Astrocyte (in vitro differentiated cells and primary cell): ENCODE results near the gene LAMA5. TPM values are rescaled to one million over a fixed set of nuclear protein-coding genes. Genes with fewer than 3 reads are reported as not detected.

Experiments
- DNase-seq: peaks from one replicate; pipeline ENCODE4 v3.0.0-alpha.2; 2010; ENCODE audit warnings: low read depth
- FAIRE-seq: peaks from 2 replicates; lab custom pipeline; 2011; peaks lifted over from hg19 to GRCh38; lab: Jason Lieb, UNC
- H2AFZ ChIP-seq: 2 replicates; pipeline ENCODE4 v1.6.0; 2012; ENCODE audit warnings: low read depth, low read length, inconsistent platforms
- H3K27ac ChIP-seq: 2 replicates; pipeline ENCODE4 v1.5.1; 2011; ENCODE audit warnings: low read depth, low read length, inconsistent platforms
- H3K27me3 ChIP-seq: 2 replicates; pipeline ENCODE4 v1.6.0; 2011; ENCODE audit warnings: low read length, inconsistent platforms; ENCODE audit not compliant: insufficient read depth
- H3K36me3 ChIP-seq: 2 replicates; pipeline ENCODE4 v1.5.1; 2011; ENCODE audit warnings: low read length, inconsistent platforms; ENCODE audit not compliant: insufficient read depth
- H3K4me1 ChIP-seq: 2 replicates; pipeline ENCODE4 v1.5.1; 2011; ENCODE audit warnings: low read length, inconsistent platforms; ENCODE audit not compliant: insufficient read depth
- H3K4me2 ChIP-seq: 2 replicates; pipeline ENCODE4 v1.6.0; 2012; ENCODE audit warnings: low read length, inconsistent platforms
- H3K4me3 ChIP-seq: 2 replicates; pipeline ENCODE4 v1.5.1; 2011; ENCODE audit warnings: low read depth, mild to moderate bottlenecking, low read length, inconsistent platforms; ENCODE audit not compliant: insufficient read depth
- H3K79me2 ChIP-seq: 2 replicates; pipeline ENCODE4 v1.6.0; 2012; ENCODE audit warnings: mild to moderate bottlenecking, low read length, inconsistent platforms; ENCODE audit not compliant: insufficient read depth
- H3K9ac ChIP-seq: 2 replicates; pipeline ENCODE4 v1.6.0; 2012; ENCODE audit warnings: mild to moderate bottlenecking, low read length, inconsistent platforms
- H3K9me3 ChIP-seq: 2 replicates; pipeline ENCODE4 v1.5.1; 2012; ENCODE audit warnings: low read depth, mild to moderate bottlenecking, low read length, inconsistent platforms; ENCODE audit not compliant: insufficient read depth
- H4K20me1 ChIP-seq: 2 replicates; pipeline ENCODE4 v1.6.0; 2012; ENCODE audit warnings: low read length, inconsistent platforms; ENCODE audit not compliant: insufficient read depth
- H3K27ac Mint-ChIP-seq: one replicate; pipeline ENCODE4 v1.8.0; 2021; ENCODE audit warnings: mild to moderate bottlenecking, mixed read lengths; ENCODE audit not compliant: unreplicated experiment
- H3K27me3 Mint-ChIP-seq: one replicate; pipeline ENCODE4 v1.8.0; 2021; ENCODE audit warnings: low read depth, mixed read lengths; ENCODE audit not compliant: unreplicated experiment
- H3K36me3 Mint-ChIP-seq: one replicate; pipeline ENCODE4 v1.8.0; 2021; ENCODE audit warnings: low read depth, mixed read lengths; ENCODE audit not compliant: unreplicated experiment
- H3K4me1 Mint-ChIP-seq: one replicate; pipeline ENCODE4 v1.8.0; 2021; ENCODE audit warnings: low read depth, mixed read lengths; ENCODE audit not compliant: unreplicated experiment
- H3K4me3 Mint-ChIP-seq: one replicate; pipeline ENCODE4 v1.8.0; 2021; ENCODE audit warnings: mild to moderate bottlenecking, moderate library complexity, mixed read lengths; ENCODE audit not compliant: unreplicated experiment
- H3K9me3 Mint-ChIP-seq: one replicate; pipeline ENCODE4 v1.8.0; 2021; ENCODE audit warnings: mild to moderate bottlenecking, mixed read lengths; ENCODE audit not compliant: unreplicated experiment
- CTCF ChIP-seq: IDR thresholded peaks from 2 replicates; pipeline ENCODE4 v1.5.1; 2011; ENCODE audit warnings: low read depth, mild to moderate bottlenecking, inconsistent platforms, low read length, moderate library complexity; ENCODE audit not compliant: insufficient read depth
- EZH2 ChIP-seq: IDR thresholded peaks from 2 replicates; pipeline ENCODE4 v1.6.1; 2012; ENCODE audit warnings: mild to moderate bottlenecking, low read length, inconsistent platforms; ENCODE audit not compliant: insufficient read depth
- total RNA-seq: library from RNA; stranded (reverse); gene quantifications from 2 replicates; pipeline ENCODE4 v1.2.1, GENCODE V29; 2021

LAMA5 gene
- total RNA-seq, 1 donor from 2014 or later = 350 TPM

GRCh38 chr20:62288535-62289105 lies 78.5 kb downstream of the LAMA5 start:
- H3K4me3 Mint-ChIP-seq = no peak overlapping the region
- TF ChIP-seq CTCF (no peak), EZH2 (no peak)
- H3K36me3 Mint-ChIP-seq = peaks cover 13% of the 10 kb centered on the region

DNA sequence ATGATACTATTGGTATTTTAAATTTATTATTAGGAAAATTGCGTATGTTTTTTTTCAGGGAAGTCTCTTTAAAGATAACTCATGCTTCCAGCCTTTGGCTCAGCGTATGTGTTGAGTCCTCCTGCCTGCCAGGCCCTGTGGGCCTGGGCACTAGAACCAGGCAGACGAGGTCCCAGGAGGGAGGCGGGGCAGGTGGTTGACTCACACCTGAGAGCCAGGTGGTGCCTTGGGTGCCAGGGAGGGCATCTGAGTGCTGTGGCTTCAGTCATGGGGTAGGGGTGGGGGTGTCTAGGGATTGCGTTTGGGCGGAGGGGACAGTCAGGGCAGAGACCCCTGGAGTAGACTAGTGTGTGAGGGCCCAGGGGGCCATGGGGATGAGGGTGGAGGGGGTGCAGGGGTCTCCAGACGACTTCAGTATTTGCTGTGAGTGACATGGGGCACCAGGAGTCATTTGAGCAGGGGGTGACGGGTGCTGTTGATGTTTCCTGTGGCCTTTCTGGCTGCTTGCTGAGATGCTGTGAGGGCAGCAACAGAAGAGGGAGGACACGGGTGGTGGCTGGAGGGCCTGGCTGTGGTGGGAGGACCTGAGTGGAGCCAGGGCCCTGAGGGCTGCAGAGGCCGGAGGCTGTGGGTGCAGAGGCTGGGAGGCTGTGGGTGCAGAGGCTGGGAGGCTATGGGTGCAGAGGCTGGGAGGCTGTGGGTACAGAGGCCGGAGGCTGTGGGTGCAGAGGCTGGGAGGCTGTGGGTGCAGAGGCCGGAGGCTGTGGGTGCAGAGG lies 79.2 kb downstream of the LAMA5 start:
- DNase-seq = no peak
- Mint-ChIP-seq H3K9me3 (no peaks in the 10 kb centered on the region), H3K4me1 (no peaks in the 10 kb centered on the region), H3K27ac (no peak overlapping the region), H3K36me3 (peaks cover 17% of the 10 kb centered on the region), H3K27me3 (no peaks in the 10 kb centered on the region), H3K4me3 (no peak overlapping the region)
- H3K27ac ChIP-seq = no peak overlapping the region
- peaks cover 9% of the 10 kb centered on the region for H3K36me3 ChIP-seq
- H3K9me3 ChIP-seq = no peaks in the 10 kb centered on the region
- H3K4me2 ChIP-seq = no peak overlapping the region
- TF ChIP-seq EZH2 (no peak), CTCF (no peak)
- H3K9ac ChIP-seq = no peak overlapping the region
- H3K27me3 ChIP-seq = no peaks in the 10 kb centered on the region
- no peak overlapping the region for H3K4me3 ChIP-seq
- H4K20me1 ChIP-seq = peaks cover 7% of the 10 kb centered on the region
- no peak overlapping the region for H2AFZ ChIP-seq
- H3K79me2 ChIP-seq = no peaks in the 10 kb centered on the region
- FAIRE-seq = no peak
- no peaks in the 10 kb centered on the region for H3K4me1 ChIP-seq

More at GRCh38 chr20:62288535-62289105, 78.5 kb downstream of the LAMA5 start:
- Mint-ChIP-seq H3K27me3 (no peaks in the 10 kb centered on the region), H3K9me3 (no peaks in the 10 kb centered on the region), H3K4me1 (no peaks in the 10 kb centered on the region), H3K27ac (no peak overlapping the region)
- peaks cover 7% of the 10 kb centered on the region for H4K20me1 ChIP-seq
- H3K9ac ChIP-seq = no peak overlapping the region
- H3K27ac ChIP-seq = no peak overlapping the region
- DNase-seq = no peak
- no peaks in the 10 kb centered on the region for H3K27me3 ChIP-seq
- FAIRE-seq = no peak
- H3K4me2 ChIP-seq = no peak overlapping the region
- no peaks in the 10 kb centered on the region for H3K79me2 ChIP-seq
- no peaks in the 10 kb centered on the region for H3K4me1 ChIP-seq
- peaks cover 6% of the 10 kb centered on the region for H3K36me3 ChIP-seq
- no peak overlapping the region for H3K4me3 ChIP-seq
- no peaks in the 10 kb centered on the region for H3K9me3 ChIP-seq
- no peak overlapping the region for H2AFZ ChIP-seq

DNA sequence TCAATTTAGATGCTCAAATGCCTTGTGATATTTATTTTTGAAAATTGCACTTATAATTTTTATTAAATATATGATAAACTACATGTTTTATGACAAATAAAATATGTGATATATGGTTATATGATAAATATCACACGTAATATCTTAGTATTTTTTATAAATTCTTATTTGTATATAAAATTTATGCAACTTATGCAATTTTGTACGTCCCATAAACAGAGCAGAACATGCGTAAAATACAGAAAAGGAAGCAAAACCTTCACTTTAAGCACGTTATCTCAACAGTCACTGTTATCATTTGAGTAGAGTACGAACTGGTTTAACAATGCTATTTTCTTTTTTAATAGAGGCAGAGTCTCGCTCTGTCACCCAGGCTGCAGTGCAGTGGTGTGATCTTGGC lies 80.0 kb downstream of the LAMA5 start:
- Histone ChIP-seq H3K79me2 (no peaks in the 10 kb centered on the region), H3K4me3 (no peak overlapping the region), H2AFZ (no peak overlapping the region), H3K27me3 (no peaks in the 10 kb centered on the region), H3K9ac (no peak overlapping the region), H3K36me3 (peaks cover 14% of the 10 kb centered on the region), H4K20me1 (peaks cover 7% of the 10 kb centered on the region), H3K4me2 (no peak overlapping the region), H3K27ac (no peak overlapping the region), H3K9me3 (no peaks in the 10 kb centered on the region), H3K4me1 (no peaks in the 10 kb centered on the region)
- Mint-ChIP-seq H3K9me3 (no peaks in the 10 kb centered on the region), H3K4me1 (no peaks in the 10 kb centered on the region), H3K27ac (no peak overlapping the region), H3K27me3 (no peaks in the 10 kb centered on the region), H3K36me3 (peaks cover 15% of the 10 kb centered on the region), H3K4me3 (no peak overlapping the region)
- TF ChIP-seq EZH2 (no peak), CTCF (no peak)
- FAIRE-seq = no peak
- DNase-seq = no peak
